ENCODE results near the gene TPD52L1.

GRCh38 chr6:125153391-125154117 is at the start of gene TPD52L1:
- TF ChIP-seq CTCF (IDR thresholded peaks at IDR 0.05): peak; percentile 52; the same call in 1 of the 2 replicates
- TF ChIP-seq ZNF317 (CRISPR knock-in tag; IDR thresholded peaks at IDR 0.05; ENCODE audit: borderline replicate concordance, low read depth): no peak
- TF ChIP-seq IRF1 (CRISPR knock-in tag; IDR thresholded peaks at IDR 0.05): no peak
- no peak for TF ChIP-seq TEAD4 (CRISPR knock-in tag; IDR thresholded peaks at IDR 0.05)
- TF ChIP-seq, protein P1, sequence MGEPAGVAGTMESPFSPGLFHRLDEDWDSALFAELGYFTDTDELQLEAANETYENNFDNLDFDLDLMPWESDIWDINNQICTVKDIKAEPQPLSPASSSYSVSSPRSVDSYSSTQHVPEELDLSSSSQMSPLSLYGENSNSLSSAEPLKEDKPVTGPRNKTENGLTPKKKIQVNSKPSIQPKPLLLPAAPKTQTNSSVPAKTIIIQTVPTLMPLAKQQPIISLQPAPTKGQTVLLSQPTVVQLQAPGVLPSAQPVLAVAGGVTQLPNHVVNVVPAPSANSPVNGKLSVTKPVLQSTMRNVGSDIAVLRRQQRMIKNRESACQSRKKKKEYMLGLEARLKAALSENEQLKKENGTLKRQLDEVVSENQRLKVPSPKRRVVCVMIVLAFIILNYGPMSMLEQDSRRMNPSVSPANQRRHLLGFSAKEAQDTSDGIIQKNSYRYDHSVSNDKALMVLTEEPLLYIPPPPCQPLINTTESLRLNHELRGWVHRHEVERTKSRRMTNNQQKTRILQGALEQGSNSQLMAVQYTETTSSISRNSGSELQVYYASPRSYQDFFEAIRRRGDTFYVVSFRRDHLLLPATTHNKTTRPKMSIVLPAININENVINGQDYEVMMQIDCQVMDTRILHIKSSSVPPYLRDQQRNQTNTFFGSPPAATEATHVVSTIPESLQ (CRISPR knock-in tag; IDR thresholded peaks at IDR 0.05): no peak
- no peak for TF ChIP-seq NR2C2 (CRISPR knock-in tag; IDR thresholded peaks at IDR 0.05)

All from WTC11 (cell line).